Heart left ventricle (tissue), 16 donors: Measurements from ENCODE around the gene SPATA2L. TPM values are rescaled to one million over a fixed set of nuclear protein-coding genes. Genes with fewer than 3 reads are reported as not detected.

ENCODE experiments used
- ATAC-seq, 4 donors: fragments of 200-7000 bp; cut with Tn5 transposase; one replicate each; pipeline ENCODE4 v1.9.1; 2020 to 2022; ENCODE audit warnings: moderate library complexity in 4 of 4, mild to moderate bottlenecking in 3 of 4, moderate number of reproducible peaks in 1 of 4
- DNase-seq, 5 donors: peaks; one replicate each; pipeline ENCODE4 v3.0.0-alpha.2; 2020
- H3K27ac ChIP-seq, 12 donors: fragments of 200-600 bp; sonication (generic) in 4 of 12; one replicate each; pipeline versions ENCODE4 v1.5.0 to v1.8.0; 2016 to 2022; ENCODE audit warnings: mild to moderate bottlenecking in 2 of 12
- H3K27me3 ChIP-seq, 9 donors: fragments of 200-600 bp; sonication (generic) in 2 of 9; one replicate each; pipeline versions ENCODE4 v1.5.1 to v1.8.0; 2016 to 2022; ENCODE audit warnings: mild to moderate bottlenecking in 3 of 9
- H3K36me3 ChIP-seq, 9 donors: fragments of 200-600 bp; sonication (generic) in 2 of 9; one replicate each; pipeline versions ENCODE4 v1.5.0 to v1.8.0; 2018 to 2022; ENCODE audit warnings: mild to moderate bottlenecking in 2 of 9
- H3K4me1 ChIP-seq, 12 donors: fragments of 200-600 bp; sonication (generic) in 4 of 12; one replicate each; pipeline versions ENCODE4 v1.5.0 to v1.8.0; 2016 to 2022; ENCODE audit warnings: mild to moderate bottlenecking in 3 of 12
- H3K4me3 ChIP-seq, 12 donors: fragments of 200-600 bp; sonication (generic) in 4 of 12; one replicate each; pipeline versions ENCODE4 v1.5.0 to v1.8.0; 2017 to 2022; ENCODE audit warnings: mild to moderate bottlenecking in 9 of 12, moderate library complexity in 4 of 12
- H3K9me3 ChIP-seq, 12 donors: fragments of 200-600 bp; sonication (generic) in 4 of 12; one replicate each; pipeline versions ENCODE4 v1.5.0 to v1.8.0; 2016 to 2022; ENCODE audit warnings: mild to moderate bottlenecking in 1 of 12
- CTCF ChIP-seq, 12 donors: fragments of 200-600 bp; sonication (generic) in 4 of 12; IDR thresholded peaks; one replicate each; pipeline versions ENCODE4 v1.5.0 to v1.8.0; 2018 to 2022; ENCODE audit warnings: antibody characterized with exemption in 12 of 12, mild to moderate bottlenecking in 5 of 12
- POLR2A ChIP-seq, 2 donors: fragments of 450-650 bp; IDR thresholded peaks; one replicate each; pipeline ENCODE4 v1.6.1; 2017; ENCODE audit warnings: antibody characterized with exemption in 2 of 2, mild to moderate bottlenecking in 2 of 2, moderate library complexity in 2 of 2
- WGBS, 4 donors: extraction: QIAGEN DNeasy Blood & Tissue Kit in 2 of 4; methylation state at CpG; one replicate each; pipeline versions ENCODE4 v1.1.5 to v1.1.7; 2013 to 2018; 5-methylcytosine and 5-hydroxymethylcytosine counted together
- intact Hi-C, 10 donors: fragments of 100-400 bp; cut with DNase I; formaldehyde crosslinking; loops; one replicate each; pipeline versions ENCODE4 v1.11.1 to v1.14.2; 2022
- polyA plus RNA-seq, 2 donors: library from polyadenylated mRNA; stranded (reverse); fragments of 200-250 nt; gene quantifications; one replicate each; pipeline ENCODE4 v1.2.3, GENCODE V29; 2013
- total RNA-seq, 9 donors: library from RNA; depleted of rRNA in 2 of 9; stranded (reverse); fragments of >200 nt in 2 of 9; fragmentation: NEBNext Ultra II Directional in 3 of 9; extraction: Animal tissue kit (Norgen Biotek cat#: 25700) in 3 of 9; gene quantifications; one replicate each; pipeline versions ENCODE4 v1.1.0 to v1.2.4, GENCODE V29; 2016 to 2023
- donor health status: ischemic (EF 13 %, LVEDD 7.1; RV severe dilation, severe dysfunction).
- donor health status: healthy with polysubstance abuse.
- donor health status: DM: no; HTN: yes; CAD: no.
- donor health status: DM: no; HTN: no; CAD: no.
- donor health status: ischemic (EF 25% LVEDD 6.9; RV normal size, moderate dysfunction).
- donor health status: ischemic (EF 25% LVEDD 5.7; RV mildly dilated, moderate dysfunction).
- donor health status: healthy.
- donor health status: DM: yes; HTN: yes; CAD: no.
- donor health status: ischemic (EF 35%, LVEDD 5.7; RV mildly dilated, moderate dysfunction).
- donor health status: nonischemic (EF 11% LVEDD 7.7; RV severe dilation, severe dysfunction).
- donor health status: DM: yes; HTN: yes; CAD: no.
- donor health status: PGD.
- donor health status: ischemic (EF 29% LVEDD 5.4; RV normal size, mild dysfunction).
- donor health status: nonischemic (EF 23%, LVEDD 6.1; RV moderate dilation, normal function).

Gene SPATA2L
- total and polyA plus RNA-seq, 11 donors = 1.9 to 15.0 (median 4.0) TPM

DNA sequence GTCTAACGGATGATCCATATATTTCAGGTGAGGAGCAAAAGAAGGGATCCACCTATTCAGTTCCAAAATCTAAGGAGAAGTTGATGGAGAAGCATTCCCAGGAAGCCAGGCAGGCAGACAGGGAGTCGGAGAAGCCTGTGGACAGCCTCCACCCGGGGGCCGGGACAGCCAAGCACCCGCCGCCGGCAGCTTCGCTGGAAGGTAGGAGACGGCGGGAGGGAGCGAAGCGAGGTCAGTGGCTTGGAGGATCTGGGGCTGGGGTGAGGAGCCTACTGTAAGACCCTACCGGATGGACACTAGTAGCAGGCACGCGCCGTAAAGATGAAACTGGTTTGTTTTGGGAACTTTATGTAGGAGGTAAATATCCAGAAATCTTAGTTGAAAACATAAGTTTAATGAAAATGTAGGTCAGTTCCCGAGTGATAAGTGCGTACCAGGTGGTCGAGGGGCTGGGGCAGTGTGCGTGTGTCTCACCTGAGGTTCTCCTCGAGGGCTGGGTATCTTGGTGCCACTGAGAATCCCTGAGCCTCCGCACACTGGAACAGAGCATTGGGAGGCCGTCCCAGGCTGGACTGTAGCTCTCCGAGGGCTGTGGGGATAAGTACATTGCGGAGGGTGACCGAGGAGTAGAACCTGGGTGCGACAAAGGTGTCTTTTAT, 43.2 kb downstream of the SPATA2L start:
- peak in 1 of 5 donors; percentile 24 for DNase-seq
- intact Hi-C loops = loop anchor here in 1 of 10 donors (5.0 kb wide), 1 partner anchor 44 kb away; the partner anchor contains the start of gene SPATA2L
- H3K4me3 ChIP-seq = peak overlapping the region; percentile 73 to 100 (median 94)
- H3K27ac ChIP-seq = peak overlapping the region; percentile 66 to 91 (median 86)
- H3K9me3 ChIP-seq = no peaks in the 10 kb centered on the region
- peaks cover 5 to 24% (median 18%) of the 10 kb centered on the region in 12 donors for H3K4me1 ChIP-seq
- H3K36me3 ChIP-seq = peaks cover 0 to 33% (median 11%) of the 10 kb centered on the region in 9 donors
- peak in 1 of 4 donors; percentile 22 for ATAC-seq
- 16 to 21% (median 19%) methylated on average over 27 of the region's 27 CpGs for WGBS, 4 donors
- H3K27me3 ChIP-seq = no peaks in the 10 kb centered on the region
- TF ChIP-seq CTCF (IDR thresholded peaks at IDR 0.05) (no peak), POLR2A (IDR thresholded peaks at IDR 0.05) (no peak)

- ATAC-seq = peak; percentile 86 to 98 (median 96)
These were observed 43.9 kb downstream of the SPATA2L start, which contains the start of the genes CHMP1A and SPATA33 for GRCh38 chr16:89657442-89658220. TSS of gene CHMP1A (minus strand) at chr16:89657708. CDS start at chr16:89657588, 120 bp downstream. TSS of gene SPATA33 (plus strand) at chr16:89657836. CDS start at chr16:89657912, 76 bp downstream.

GRCh38 chr16:89656435-89657121, 44.9 kb downstream of the SPATA2L start:
- peak overlapping the region in 5 of 12 donors; percentile 83 to 91 (median 86) for H3K27ac ChIP-seq
- ATAC-seq = no peak
- peak overlapping the region; percentile 73 to 100 (median 94) for H3K4me3 ChIP-seq
- 33 to 40% (median 35%) methylated on average over 29 to 32 of the region's 32 CpGs for WGBS, 4 donors
- DNase-seq = peak in 1 of 5 donors; percentile 26
- no peak for TF ChIP-seq CTCF (IDR thresholded peaks at IDR 0.05)
- no peak for TF ChIP-seq POLR2A (IDR thresholded peaks at IDR 0.05)
- intact Hi-C loops = loop anchor here in 1 of 10 donors (5.0 kb wide), 1 partner anchor 46 kb away; the partner anchor contains the start of gene SPATA2L
- H3K4me1 ChIP-seq = peaks cover 5 to 24% (median 18%) of the 10 kb centered on the region in 12 donors
- no peaks in the 10 kb centered on the region for H3K27me3 ChIP-seq
- H3K9me3 ChIP-seq = no peaks in the 10 kb centered on the region
- H3K36me3 ChIP-seq = peaks cover 0 to 40% (median 13%) of the 10 kb centered on the region in 9 donors

More at GRCh38 chr16:89657442-89658220, 43.9 kb downstream of the SPATA2L start, which contains the start of the genes CHMP1A and SPATA33:
- Histone ChIP-seq H3K9me3 (no peaks in the 10 kb centered on the region), H3K4me1 (peaks cover 5 to 24% (median 18%) of the 10 kb centered on the region in 12 donors), H3K36me3 (peaks cover 0 to 34% (median 11%) of the 10 kb centered on the region in 9 donors), H3K27me3 (no peaks in the 10 kb centered on the region), H3K4me3 (peak within 1 kb of the TSS; percentile 73 to 100 (median 94)), H3K27ac (peak within 1 kb of the TSS; percentile 66 to 91 (median 86))
- DNase-seq = peak; percentile 89 to 96 (median 91)
- TF ChIP-seq CTCF (IDR thresholded peaks at IDR 0.05) (no peak), POLR2A (IDR thresholded peaks at IDR 0.05) (peak in 1 of 2 donors; percentile 63)
- WGBS, 4 donors = 0% methylated on average over 33 to 99 of the region's 99 CpGs
- intact Hi-C loops = loop anchor here in 1 of 10 donors (5.0 kb wide), 1 partner anchor 45 kb away; the partner anchor contains the start of gene SPATA2L
